IMR-90 (cell line): ENCODE results near the gene SEPTIN8. TPM values are rescaled to one million over a fixed set of nuclear protein-coding genes. Genes with fewer than 3 reads are reported as not detected.
A peak's percentile ranks its signal among the peaks of the same experiment; 100 is the strongest.

ENCODE experiments used
- ATAC-seq: fragments of 200-7000 bp; cut with Tn5 transposase; 2 replicates; pipeline ENCODE4 v1.9.1; 2020; ENCODE audit warnings: low read depth, mild to moderate bottlenecking, moderate library complexity
- BruUV-seq: library from RNA; stranded (reverse); fragments of 400-500 nt; replicated peaks from 2 replicates; lab custom pipeline; 2021; lab: Mats Ljungman, UMichigan
- CTCF ChIA-PET: fragments of 300-600 bp; formaldehyde crosslinking; extraction: SDS; loops from one replicate; lab custom pipeline; 2021; ENCODE audit warnings: antibody characterized with exemption; lab: Yijun Ruan, JAX
- POLR2A ChIA-PET: fragments of 300-600 bp; sonication (Branson Sonifier 250); formaldehyde crosslinking; loops from one replicate; lab custom pipeline; 2022; ENCODE audit warnings: antibody characterized with exemption; ENCODE audit not compliant: unreplicated experiment; lab: Charles Lee
- DNase-seq: peaks from one replicate; pipeline ENCODE4 v3.0.0; 2013
- H2AFZ ChIP-seq: replicated peaks from 2 replicates; pipeline ENCODE3; 2013; ENCODE audit warnings: low read length, mild to moderate bottlenecking; ENCODE audit not compliant: poor library complexity
- H2AK5ac ChIP-seq: 2 replicates; pipeline ENCODE4 v1.6.1; 2013; ENCODE audit warnings: low read depth, low read length, inconsistent platforms
- H2AK9ac ChIP-seq: replicated peaks from 2 replicates; pipeline ENCODE3; 2013; ENCODE audit warnings: mild to moderate bottlenecking, low read depth, low read length, moderate library complexity; ENCODE audit not compliant: poor library complexity
- H2BK120ac ChIP-seq: 2 replicates; pipeline ENCODE4 v1.6.1; 2013; ENCODE audit warnings: low read depth, low read length, inconsistent platforms
- H2BK15ac ChIP-seq: 3 replicates; pipeline ENCODE4 v1.6.1; 2013; ENCODE audit warnings: low read depth, low read length, inconsistent platforms
- H2BK20ac ChIP-seq: 2 replicates; pipeline ENCODE4 v1.6.1; 2013; ENCODE audit warnings: low read depth, mild to moderate bottlenecking, inconsistent platforms, low read length, moderate library complexity
- H2BK5ac ChIP-seq: 2 replicates; pipeline ENCODE4 v1.6.1; 2013; ENCODE audit warnings: mild to moderate bottlenecking, low read depth, low read length, inconsistent platforms; ENCODE audit not compliant: poor library complexity, severe bottlenecking
- H3K14ac ChIP-seq: replicated peaks from 2 replicates; pipeline ENCODE4 v1.6.1; 2013; ENCODE audit warnings: low read depth, low read length, inconsistent platforms
- H3K18ac ChIP-seq: 2 replicates; pipeline ENCODE4 v1.6.1; 2013; ENCODE audit warnings: low read depth, low read length, control low read depth
- H3K23ac ChIP-seq: 2 replicates; pipeline ENCODE4 v1.6.1; 2013; ENCODE audit warnings: low read depth, low read length, inconsistent platforms
- H3K27ac ChIP-seq: 2 replicates; pipeline ENCODE4 v1.5.1; 2013; ENCODE audit warnings: mild to moderate bottlenecking, control low read depth, low read length; ENCODE audit not compliant: insufficient read depth
- H3K27me3 ChIP-seq: 2 replicates; pipeline ENCODE4 v1.6.1; 2013; ENCODE audit warnings: low read length; ENCODE audit not compliant: control insufficient read depth, insufficient read depth
- H3K36me3 ChIP-seq: 2 replicates; pipeline ENCODE4 v1.6.1; 2013; ENCODE audit warnings: low read length, mixed read lengths; ENCODE audit not compliant: control insufficient read depth, insufficient read depth
- H3K4ac ChIP-seq: 2 replicates; pipeline ENCODE4 v1.6.1; 2013; ENCODE audit warnings: low read depth, low read length, inconsistent platforms
- H3K4me1 ChIP-seq: 2 replicates; pipeline ENCODE4 v1.6.1; 2013; ENCODE audit warnings: low read length, mixed read lengths; ENCODE audit not compliant: control insufficient read depth, insufficient read depth
- H3K4me2 ChIP-seq: 2 replicates; pipeline ENCODE4 v1.6.1; 2013; ENCODE audit warnings: low read depth, mild to moderate bottlenecking, control low read depth, low read length, moderate library complexity
- H3K4me3 ChIP-seq: 2 replicates; pipeline ENCODE4 v1.5.1; 2013; ENCODE audit warnings: low read depth, mild to moderate bottlenecking, control low read depth, low read length, moderate library complexity; ENCODE audit not compliant: insufficient read depth
- H3K56ac ChIP-seq: 2 replicates; pipeline ENCODE4 v1.6.1; 2013; ENCODE audit warnings: low read length, inconsistent platforms; ENCODE audit not compliant: insufficient read depth; ENCODE audit errors: extremely low read depth
- H3K79me1 ChIP-seq, 2 experiments: 2 replicates each; pipeline ENCODE4 v1.6.1; 2013; ENCODE audit warnings: low read length in 2 of 2, inconsistent platforms in 1 of 2, low read depth in 1 of 2
- H3K9ac ChIP-seq: 2 replicates; pipeline ENCODE4 v1.6.1; 2013; ENCODE audit warnings: low read depth, low read length, control low read depth
- H3K9me1 ChIP-seq: 2 replicates; pipeline ENCODE4 v1.6.1; 2013; ENCODE audit warnings: low read length, inconsistent platforms; ENCODE audit not compliant: insufficient read depth
- H3K9me3 ChIP-seq: 2 replicates; pipeline ENCODE4 v1.6.1; 2013; ENCODE audit warnings: low read length; ENCODE audit not compliant: control insufficient read depth, insufficient read depth
- H4K20me1 ChIP-seq: 2 replicates; pipeline ENCODE4 v1.6.1; 2013; ENCODE audit warnings: low read length, inconsistent platforms; ENCODE audit not compliant: insufficient read depth
- H4K5ac ChIP-seq: 2 replicates; pipeline ENCODE4 v1.6.1; 2013; ENCODE audit warnings: mild to moderate bottlenecking, low read depth, low read length, control low read depth
- H4K8ac ChIP-seq, 2 experiments: 2 replicates each; pipeline ENCODE4 v1.6.1; 2013; ENCODE audit warnings: low read depth in 2 of 2, low read length in 2 of 2, control low read depth in 1 of 2, inconsistent platforms in 1 of 2
- H4K91ac ChIP-seq: 2 replicates; pipeline ENCODE4 v1.6.1; 2013; ENCODE audit warnings: low read depth, low read length, inconsistent platforms; ENCODE audit not compliant: insufficient read depth
- BHLHE40 ChIP-seq: fragments of 150-350 bp; IDR thresholded peaks from 2 replicates; pipeline ENCODE4 v1.6.1; 2016; ENCODE audit warnings: mild to moderate bottlenecking, low read depth, low read length
- CEBPB ChIP-seq: IDR thresholded peaks from 2 replicates; pipeline ENCODE4 v1.6.1; 2012; ENCODE audit warnings: low read depth, low read length, improper control_type of control experiment
- FOS ChIP-seq: fragments of 150-350 bp; IDR thresholded peaks from 2 replicates; pipeline ENCODE4 v1.6.1; 2016; ENCODE audit warnings: low read depth, low read length
- MAFK ChIP-seq: IDR thresholded peaks from 2 replicates; pipeline ENCODE4 v1.6.1; 2012; ENCODE audit warnings: low read depth, low read length, improper control_type of control experiment
- MXI1 ChIP-seq: IDR thresholded peaks from 2 replicates; pipeline ENCODE4 v1.6.1; 2012; ENCODE audit warnings: low read depth, mild to moderate bottlenecking, low read length, moderate library complexity, borderline replicate concordance
- NFE2L2 ChIP-seq: fragments of 150-350 bp; IDR thresholded peaks from 2 replicates; pipeline ENCODE4 v1.6.1; 2016; ENCODE audit warnings: low read depth, mild to moderate bottlenecking, low read length
- POLR2A ChIP-seq: IDR thresholded peaks from 2 replicates; pipeline ENCODE4 v1.6.1; 2012; ENCODE audit warnings: mild to moderate bottlenecking, low read depth, low read length
- RAD21 ChIP-seq: IDR thresholded peaks from 2 replicates; pipeline ENCODE4 v1.6.1; 2012; ENCODE audit warnings: low read length, improper control_type of control experiment
- RCOR1 ChIP-seq: IDR thresholded peaks from 2 replicates; pipeline ENCODE4 v1.6.1; 2012; ENCODE audit warnings: mild to moderate bottlenecking, low read length, improper control_type of control experiment; ENCODE audit not compliant: insufficient replicate concordance
- RFX5 ChIP-seq: IDR thresholded peaks from 2 replicates; pipeline ENCODE4 v1.8.0; 2012; ENCODE audit warnings: low read depth, mild to moderate bottlenecking, low read length, moderate library complexity
- SMC3 ChIP-seq: fragments of 150-350 bp; IDR thresholded peaks from 2 replicates; pipeline ENCODE4 v1.6.1; 2016; ENCODE audit warnings: low read depth, mild to moderate bottlenecking, antibody characterized with exemption, low read length, moderate library complexity
- WGBS, 2 experiments: methylation state at CpG; one replicate each; pipeline versions ENCODE4 v1.1.5 to v1.1.7; 2013; ENCODE audit warnings: missing lambda C conversion rate in 2 of 2; ENCODE audit not compliant: insufficient read length in 1 of 2; ENCODE audit errors: extremely low coverage in 2 of 2; 5-methylcytosine and 5-hydroxymethylcytosine counted together
- dilution Hi-C: fragments of 300-500 bp; cut with HindIII; formaldehyde crosslinking; loops from one replicate; pipeline ENCODE4 v1.14.3; 2018; ENCODE audit warnings: low sequenced_read_pairs; ENCODE audit not compliant: unreplicated experiment
- in situ Hi-C: fragments of 300-500 bp; cut with MboI; formaldehyde crosslinking; loops from 3 replicates; pipeline ENCODE4 v1.14.3; 2019; ENCODE audit warnings: low sequenced_read_pairs, inconsistent platforms, mixed read lengths
- intact Hi-C: fragments of 100-400 bp; cut with micrococcal nuclease; formaldehyde crosslinking; loops from 2 replicates; pipeline ENCODE4 v1.10.0; 2022
- polyA plus RNA-seq, 3 experiments: library from polyadenylated mRNA; depleted of rRNA; stranded (reverse); fragments of >200 nt; gene quantifications; 2 replicates each; pipeline ENCODE4 v1.2.3, GENCODE V29; 2012; ENCODE audit warnings: low replicate concordance in 1 of 3
- total RNA-seq: library from RNA; depleted of rRNA; stranded (reverse); fragments of >200 nt; gene quantifications from 2 replicates; pipeline ENCODE4 v1.2.3, GENCODE V29; 2012
- TF ChIP-seq, protein P1 (sequence below): fragments of 150-350 bp; IDR thresholded peaks from 2 replicates; pipeline ENCODE4 v1.6.1; 2017; ENCODE audit warnings: mild to moderate bottlenecking, antibody characterized with exemption, low read length, low read depth
- TF ChIP-seq, protein P2 (sequence below): conservative IDR thresholded peaks from 2 replicates; pipeline ENCODE4 v1.5.1; 2012; ENCODE audit warnings: mild to moderate bottlenecking, low read depth, low read length, improper control_type of control experiment

Gene SEPTIN8
- total and polyA plus RNA-seq, 2 of the 4 experiments (the other 2 are of a cell fraction): 56.2 to 67.2 TPM

DNA sequence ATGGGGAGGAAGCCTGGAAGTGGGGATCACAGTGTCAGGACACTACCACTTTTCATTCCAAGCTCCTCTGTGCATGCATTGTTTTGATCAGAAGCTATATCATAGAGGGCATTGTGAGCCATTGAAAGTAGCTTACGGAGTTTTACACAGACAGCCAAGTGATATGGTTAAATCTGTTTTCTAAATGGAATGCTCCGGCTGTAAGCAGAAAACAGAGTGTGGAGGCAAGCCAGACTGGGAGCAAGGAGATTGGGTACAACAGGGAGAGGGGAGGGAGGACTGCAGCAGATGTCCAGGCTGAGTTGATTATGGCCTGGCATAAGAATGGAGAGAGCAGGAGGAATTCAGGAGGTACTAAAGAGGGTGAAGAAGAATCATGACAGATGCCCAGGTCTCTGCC, 20.6 kb upstream of the SEPTIN8 start:
- 46% methylated on average over 2 of the region's 2 CpGs; no CpG with 5 or more reads in 1 of the 2 experiments for WGBS, 2 experiments
- no peak for DNase-seq
- peak; percentile 54 for ATAC-seq
- Histone ChIP-seq H4K91ac (no peak overlapping the region), H3K9ac (no peak overlapping the region), H2BK5ac (no peak overlapping the region), H2AK5ac (no peak overlapping the region), H3K4me3 (no peak overlapping the region), H2AFZ (no peak overlapping the region), H3K27me3 (peaks cover 19% of the 10 kb centered on the region), H3K36me3 (no peaks in the 10 kb centered on the region), H4K8ac (no peak overlapping the region), H3K27ac (no peak overlapping the region), H2AK9ac (no peak overlapping the region), H2BK120ac (no peak overlapping the region), H4K5ac (no peak overlapping the region), H3K56ac (no peak overlapping the region), H3K9me1 (no peaks in the 10 kb centered on the region; the same call in 1 of the 2 replicates), H3K9me3 (no peaks in the 10 kb centered on the region), H3K4ac (no peak overlapping the region), H3K23ac (no peak overlapping the region; the same call in 1 of the 2 replicates), H3K14ac (no peak overlapping the region), H4K20me1 (no peaks in the 10 kb centered on the region), H3K4me1 (0 out of 2 replicates have a peak, but pooled peaks cover 2% of the 10 kb centered on the region), H3K79me1 (no peaks in the 10 kb centered on the region), H3K18ac (no peak overlapping the region), H3K4me2 (no peak overlapping the region), H2BK20ac (no peak overlapping the region), H2BK15ac (no peak overlapping the region)
- dilution Hi-C loops (no loop called here), in situ Hi-C loops (no loop called here), intact Hi-C loops (no loop called here)
- ChIA-PET POLR2A (no interaction called here), CTCF (interaction anchor here (1.4 kb wide), 1 partner anchor 43 kb away, joined by 4 read pairs; no protein-coding TSS in a partner anchor)
- no TSS peak for BruUV-seq
- TF ChIP-seq MXI1 (no peak), SMC3 (no peak), RFX5 (no peak), NFE2L2 (no peak), BHLHE40 (no peak), FOS (no peak), RCOR1 (no peak), MAFK (no peak), POLR2A (no peak), CEBPB (no peak), RAD21 (no peak)
- TF ChIP-seq, protein P1, sequence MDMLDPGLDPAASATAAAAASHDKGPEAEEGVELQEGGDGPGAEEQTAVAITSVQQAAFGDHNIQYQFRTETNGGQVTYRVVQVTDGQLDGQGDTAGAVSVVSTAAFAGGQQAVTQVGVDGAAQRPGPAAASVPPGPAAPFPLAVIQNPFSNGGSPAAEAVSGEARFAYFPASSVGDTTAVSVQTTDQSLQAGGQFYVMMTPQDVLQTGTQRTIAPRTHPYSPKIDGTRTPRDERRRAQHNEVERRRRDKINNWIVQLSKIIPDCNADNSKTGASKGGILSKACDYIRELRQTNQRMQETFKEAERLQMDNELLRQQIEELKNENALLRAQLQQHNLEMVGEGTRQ: no peak
- TF ChIP-seq, protein P2, sequence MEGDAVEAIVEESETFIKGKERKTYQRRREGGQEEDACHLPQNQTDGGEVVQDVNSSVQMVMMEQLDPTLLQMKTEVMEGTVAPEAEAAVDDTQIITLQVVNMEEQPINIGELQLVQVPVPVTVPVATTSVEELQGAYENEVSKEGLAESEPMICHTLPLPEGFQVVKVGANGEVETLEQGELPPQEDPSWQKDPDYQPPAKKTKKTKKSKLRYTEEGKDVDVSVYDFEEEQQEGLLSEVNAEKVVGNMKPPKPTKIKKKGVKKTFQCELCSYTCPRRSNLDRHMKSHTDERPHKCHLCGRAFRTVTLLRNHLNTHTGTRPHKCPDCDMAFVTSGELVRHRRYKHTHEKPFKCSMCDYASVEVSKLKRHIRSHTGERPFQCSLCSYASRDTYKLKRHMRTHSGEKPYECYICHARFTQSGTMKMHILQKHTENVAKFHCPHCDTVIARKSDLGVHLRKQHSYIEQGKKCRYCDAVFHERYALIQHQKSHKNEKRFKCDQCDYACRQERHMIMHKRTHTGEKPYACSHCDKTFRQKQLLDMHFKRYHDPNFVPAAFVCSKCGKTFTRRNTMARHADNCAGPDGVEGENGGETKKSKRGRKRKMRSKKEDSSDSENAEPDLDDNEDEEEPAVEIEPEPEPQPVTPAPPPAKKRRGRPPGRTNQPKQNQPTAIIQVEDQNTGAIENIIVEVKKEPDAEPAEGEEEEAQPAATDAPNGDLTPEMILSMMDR: no peak
